Esophagus muscularis mucosa (tissue), 4 donors: Measurements from ENCODE around the gene CBFA2T2. TPM values are rescaled to one million over a fixed set of nuclear protein-coding genes. Genes with fewer than 3 reads are reported as not detected.

ENCODE experiments used
- DNase-seq: peaks from one replicate; pipeline ENCODE4 v3.0.0-alpha.2; 2017; ENCODE audit errors: extremely low spot score
- H3K27ac ChIP-seq, 4 donors: fragments of 200-600 bp; sonication (generic); replicated peaks in 1 of 4; 1 replicate in 3 of 4; 2 replicates in 1 of 4; pipeline ENCODE4 v1.5.1; 2016 to 2019; ENCODE audit warnings: mild to moderate bottlenecking in 1 of 4
- H3K27me3 ChIP-seq, 4 donors: fragments of 200-600 bp; sonication (generic); one replicate each; pipeline versions ENCODE4 v1.5.1 to v1.6.0; 2016 to 2019
- H3K36me3 ChIP-seq, 4 donors: fragments of 200-600 bp; sonication (generic); one replicate each; pipeline ENCODE4 v1.5.1; 2016 to 2019
- H3K4me1 ChIP-seq, 4 donors: fragments of 200-600 bp; sonication (generic); one replicate each; pipeline ENCODE4 v1.5.1; 2016 to 2019
- H3K4me3 ChIP-seq, 4 donors: fragments of 200-600 bp; sonication (generic); 1 replicate in 2 of 4; 2 replicates in 2 of 4; pipeline ENCODE4 v1.5.1; 2016 to 2019; ENCODE audit warnings: mild to moderate bottlenecking in 4 of 4, moderate library complexity in 1 of 4
- H3K9me3 ChIP-seq, 4 donors: fragments of 200-600 bp; sonication (generic); 1 replicate in 3 of 4; 2 replicates in 1 of 4; pipeline ENCODE4 v1.5.1; 2016 to 2019
- EP300 ChIP-seq: sonication (generic); formaldehyde crosslinking; IDR thresholded peaks from one replicate; pipeline ENCODE4 v1.6.1; 2017; ENCODE audit warnings: antibody characterized with exemption
- POLR2A ChIP-seq: fragments of 450-650 bp; IDR thresholded peaks from one replicate; pipeline ENCODE4 v1.6.1; 2017; ENCODE audit warnings: antibody characterized with exemption, moderate library complexity, mild to moderate bottlenecking, low read depth
- POLR2AphosphoS5 ChIP-seq, 2 donors: sonication (generic); formaldehyde crosslinking; IDR thresholded peaks; one replicate each; pipeline ENCODE4 v1.6.1; 2017; ENCODE audit warnings: antibody characterized with exemption in 2 of 2
- WGBS: methylation state at CpG from one replicate; pipeline ENCODE4 v1.1.5; 2018; 5-methylcytosine and 5-hydroxymethylcytosine counted together
- intact Hi-C: fragments of 100-400 bp; cut with DNase I; formaldehyde crosslinking; loops from one replicate; pipeline ENCODE4 v1.15.1; 2023
- total RNA-seq, 4 donors: library from RNA; depleted of rRNA; stranded (reverse); fragments of >200 nt; gene quantifications; one replicate each; pipeline versions ENCODE4 v1.1.0 to v1.2.1, GENCODE V29; 2016
- TF ChIP-seq, protein P1 (sequence below), 3 experiments: fragments of 200-600 bp in 2 of 3; fragments of 450-650 bp in 1 of 3; sonication (generic) in 2 of 3; IDR thresholded peaks; one replicate each; pipeline ENCODE4 v1.5.1; 2017 to 2019; ENCODE audit warnings: antibody characterized with exemption in 3 of 3, mild to moderate bottlenecking in 2 of 3, moderate library complexity in 1 of 3

The CBFA2T2 gene
- total RNA-seq, 4 donors from 2014 or later: 11.3 to 17.7 (median 14.6) TPM

DNA sequence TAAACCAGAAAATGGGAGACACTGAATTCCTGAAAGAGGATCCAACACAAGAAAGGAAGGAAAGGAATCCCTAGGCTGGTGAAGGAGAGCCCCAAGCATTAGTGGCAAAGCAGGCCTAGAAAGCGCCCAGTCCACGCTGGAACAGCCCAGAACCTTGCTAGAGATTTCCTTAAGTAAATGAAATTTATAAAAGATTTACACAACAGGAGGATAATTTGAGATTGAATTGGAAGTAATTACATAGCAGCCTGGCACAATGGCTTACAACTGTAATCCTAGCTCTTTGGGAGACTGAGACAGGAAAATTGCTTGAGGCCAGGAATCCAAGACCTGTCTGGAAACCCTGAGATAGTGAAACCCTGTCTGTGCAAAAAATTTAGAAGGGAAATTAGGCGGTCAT is 145.4 kb downstream of the CBFA2T2 start:
- Histone ChIP-seq H3K4me3 (no peak overlapping the region), H3K4me1 (no peaks in the 10 kb centered on the region), H3K27me3 (no peaks in the 10 kb centered on the region), H3K27ac (no peak overlapping the region), H3K9me3 (no peaks in the 10 kb centered on the region), H3K36me3 (peaks cover 18 to 88% (median 69%) of the 10 kb centered on the region in 4 donors)
- DNase-seq: no peak
- intact Hi-C loops: no loop called here
- TF ChIP-seq, protein P1, sequence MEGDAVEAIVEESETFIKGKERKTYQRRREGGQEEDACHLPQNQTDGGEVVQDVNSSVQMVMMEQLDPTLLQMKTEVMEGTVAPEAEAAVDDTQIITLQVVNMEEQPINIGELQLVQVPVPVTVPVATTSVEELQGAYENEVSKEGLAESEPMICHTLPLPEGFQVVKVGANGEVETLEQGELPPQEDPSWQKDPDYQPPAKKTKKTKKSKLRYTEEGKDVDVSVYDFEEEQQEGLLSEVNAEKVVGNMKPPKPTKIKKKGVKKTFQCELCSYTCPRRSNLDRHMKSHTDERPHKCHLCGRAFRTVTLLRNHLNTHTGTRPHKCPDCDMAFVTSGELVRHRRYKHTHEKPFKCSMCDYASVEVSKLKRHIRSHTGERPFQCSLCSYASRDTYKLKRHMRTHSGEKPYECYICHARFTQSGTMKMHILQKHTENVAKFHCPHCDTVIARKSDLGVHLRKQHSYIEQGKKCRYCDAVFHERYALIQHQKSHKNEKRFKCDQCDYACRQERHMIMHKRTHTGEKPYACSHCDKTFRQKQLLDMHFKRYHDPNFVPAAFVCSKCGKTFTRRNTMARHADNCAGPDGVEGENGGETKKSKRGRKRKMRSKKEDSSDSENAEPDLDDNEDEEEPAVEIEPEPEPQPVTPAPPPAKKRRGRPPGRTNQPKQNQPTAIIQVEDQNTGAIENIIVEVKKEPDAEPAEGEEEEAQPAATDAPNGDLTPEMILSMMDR (IDR thresholded peaks at IDR 0.05): no peak
- no peak for TF ChIP-seq POLR2AphosphoS5 (IDR thresholded peaks at IDR 0.05)
- TF ChIP-seq POLR2A: no peak
- no peak for TF ChIP-seq EP300
- WGBS: 100% methylated on average over 3 of the region's 3 CpGs

DNA sequence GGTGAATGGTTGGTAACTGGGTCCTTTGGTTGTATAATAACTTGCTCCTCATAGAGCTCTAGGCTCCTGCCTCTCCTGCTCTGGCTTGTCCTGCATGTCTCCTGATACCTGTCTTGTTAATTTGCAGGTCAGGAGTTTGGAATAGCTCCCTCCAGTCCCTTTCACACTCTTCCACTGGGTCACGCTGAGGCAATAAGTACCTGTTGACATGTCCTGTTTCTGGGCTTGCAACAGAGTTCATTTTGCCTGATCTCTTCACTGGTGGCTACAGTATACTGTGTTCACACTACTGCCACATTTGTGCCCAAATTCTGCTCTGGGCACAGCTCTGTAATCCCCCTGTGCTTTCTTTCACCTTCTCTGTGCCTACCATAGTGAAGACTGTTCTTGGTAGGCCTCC is 146.9 kb downstream of the CBFA2T2 start:
- WGBS: 86% methylated on average over 1 of the region's 1 CpG
- Histone ChIP-seq H3K4me3 (no peak overlapping the region), H3K27me3 (no peaks in the 10 kb centered on the region), H3K36me3 (peaks cover 30 to 89% (median 73%) of the 10 kb centered on the region in 4 donors), H3K27ac (no peak overlapping the region), H3K4me1 (no peaks in the 10 kb centered on the region), H3K9me3 (no peaks in the 10 kb centered on the region)
- TF ChIP-seq EP300 (no peak), POLR2AphosphoS5 (IDR thresholded peaks at IDR 0.05) (no peak), POLR2A (no peak)
- TF ChIP-seq, protein P1 (IDR thresholded peaks at IDR 0.05): no peak
- DNase-seq: no peak
- intact Hi-C loops: no loop called here

DNA sequence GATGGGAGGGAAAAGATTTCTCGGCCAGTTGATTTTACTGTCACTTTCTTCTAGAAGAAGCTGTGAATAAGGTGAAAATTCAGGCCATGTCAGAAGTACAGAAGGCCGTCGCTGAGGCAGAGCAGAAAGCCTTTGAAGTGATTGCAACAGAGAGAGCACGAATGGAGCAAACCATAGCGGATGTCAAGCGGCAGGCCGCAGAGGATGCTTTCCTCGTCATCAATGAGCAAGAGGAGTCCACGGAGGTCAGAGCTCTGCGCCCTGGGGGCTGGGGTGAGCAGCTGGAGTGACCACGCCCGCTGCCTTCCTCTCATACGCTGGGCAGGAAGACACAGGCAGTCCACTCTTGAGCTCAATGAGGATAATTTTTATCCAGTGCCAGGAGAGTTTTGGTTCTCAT is 150.4 kb downstream of the CBFA2T2 start:
- H3K4me1 ChIP-seq: no peaks in the 10 kb centered on the region
- intact Hi-C loops: no loop called here
- H3K27me3 ChIP-seq: no peaks in the 10 kb centered on the region
- H3K4me3 ChIP-seq: no peak overlapping the region
- H3K27ac ChIP-seq: no peak overlapping the region
- 83% methylated on average over 13 of the region's 13 CpGs for WGBS
- no peaks in the 10 kb centered on the region for H3K9me3 ChIP-seq
- DNase-seq: no peak
- TF ChIP-seq EP300 (no peak), POLR2A (no peak), POLR2AphosphoS5 (IDR thresholded peaks at IDR 0.05) (no peak)
- TF ChIP-seq, protein P1 (IDR thresholded peaks at IDR 0.05): no peak
- H3K36me3 ChIP-seq: peaks cover 32 to 100% (median 76%) of the 10 kb centered on the region in 4 donors

DNA sequence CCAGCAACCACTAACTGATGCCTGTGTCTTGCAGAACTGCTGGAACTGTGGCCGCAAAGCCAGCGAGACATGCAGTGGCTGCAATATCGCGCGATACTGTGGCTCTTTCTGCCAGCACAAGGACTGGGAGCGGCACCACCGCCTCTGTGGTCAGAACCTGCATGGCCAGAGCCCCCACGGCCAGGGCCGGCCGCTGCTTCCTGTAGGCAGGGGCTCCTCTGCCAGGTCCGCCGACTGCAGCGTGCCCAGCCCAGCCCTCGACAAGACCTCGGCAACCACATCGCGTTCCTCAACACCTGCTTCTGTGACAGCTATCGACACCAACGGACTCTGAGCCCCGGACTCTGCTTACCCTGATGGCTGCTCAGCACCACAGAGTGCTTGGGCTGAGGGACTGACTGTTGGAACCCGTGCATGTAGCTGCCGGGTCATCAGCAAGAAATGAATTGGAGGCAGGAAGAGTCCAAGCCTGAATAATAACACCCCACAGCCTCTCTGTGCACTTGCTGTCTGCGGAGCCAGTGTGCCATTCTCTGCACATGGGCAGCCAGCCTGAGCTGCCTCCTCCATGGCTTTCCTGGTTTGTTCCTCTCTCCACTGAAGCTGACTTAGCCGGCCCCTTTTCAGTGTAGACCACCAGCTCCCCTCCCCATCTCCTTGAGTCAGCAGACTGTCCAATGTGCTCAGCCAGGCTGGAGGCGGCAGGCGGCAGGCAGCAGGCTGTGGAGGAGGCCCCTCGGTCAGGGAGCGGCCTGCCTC is 154.6 kb downstream of the CBFA2T2 start:
- WGBS: 91% methylated on average over 28 of the region's 28 CpGs
- no peaks in the 10 kb centered on the region for H3K9me3 ChIP-seq
- H3K27me3 ChIP-seq: no peaks in the 10 kb centered on the region
- no peak for DNase-seq
- H3K4me3 ChIP-seq: no peak overlapping the region
- peaks cover 12 to 26% (median 24%) of the 10 kb centered on the region in 4 donors for H3K4me1 ChIP-seq
- TF ChIP-seq POLR2AphosphoS5 (IDR thresholded peaks at IDR 0.05) (no peak), POLR2A (no peak), EP300 (no peak)
- TF ChIP-seq, protein P1 (IDR thresholded peaks at IDR 0.05): no peak
- peaks cover 33 to 68% (median 49%) of the 10 kb centered on the region in 4 donors for H3K36me3 ChIP-seq
- H3K27ac ChIP-seq: no peak overlapping the region
- intact Hi-C loops: no loop called here

DNA sequence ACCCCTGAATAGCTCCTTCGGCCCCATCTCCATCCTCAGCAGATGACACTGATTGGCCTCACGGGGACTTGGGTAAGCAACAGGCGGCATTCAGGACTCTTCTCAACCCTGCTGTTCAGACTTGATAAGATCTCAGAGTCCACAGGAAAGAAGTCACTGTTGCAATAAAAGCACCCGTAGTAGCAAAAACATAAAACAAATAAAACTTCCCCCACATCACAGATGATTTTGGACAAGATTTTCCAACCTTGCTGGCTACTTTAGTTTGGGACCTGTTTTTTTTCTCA is 155.1 kb downstream of the CBFA2T2 start:
- H3K9me3 ChIP-seq: no peaks in the 10 kb centered on the region
- TF ChIP-seq EP300 (no peak), POLR2AphosphoS5 (IDR thresholded peaks at IDR 0.05) (no peak), POLR2A (no peak)
- TF ChIP-seq, protein P1 (IDR thresholded peaks at IDR 0.05): no peak
- no peaks in the 10 kb centered on the region for H3K27me3 ChIP-seq
- no peak overlapping the region for H3K27ac ChIP-seq
- intact Hi-C loops: no loop called here
- WGBS: 67% methylated on average over 4 of the region's 4 CpGs
- peaks cover 33 to 63% (median 43%) of the 10 kb centered on the region in 4 donors for H3K36me3 ChIP-seq
- H3K4me3 ChIP-seq: no peak overlapping the region
- H3K4me1 ChIP-seq: peaks cover 13 to 28% (median 25%) of the 10 kb centered on the region in 4 donors
- no peak for DNase-seq
